IPS-18c (cell line): ENCODE data around the gene NAA15.
"Not testable (repeated sequence)": the region's sequence is repeated elsewhere in the genome, so short reads cannot be mapped to it uniquely, and the experiment has no call there.

Experiments
- H3K4me3 ChIP-seq: 2 replicates; pipeline ENCODE4 v1.7.0; 2013; ENCODE audit warnings: low read depth, mild to moderate bottlenecking, low read length, moderate library complexity; ENCODE audit not compliant: insufficient read depth
- H3K9me3 ChIP-seq: one replicate; pipeline ENCODE4 v1.6.1; 2013; ENCODE audit warnings: mild to moderate bottlenecking, low read length, moderate library complexity; ENCODE audit not compliant: control insufficient read depth, insufficient read depth

Gene NAA15

GRCh38 chr4:139282721-139283075 is 18.6 kb upstream of the NAA15 start:
- Histone ChIP-seq H3K9me3 (no peaks in the 10 kb centered on the region), H3K4me3 (no peak overlapping the region)

- H3K9me3 ChIP-seq: no peaks in the 10 kb centered on the region
Observed at GRCh38 chr4:139286186-139286698, 15.1 kb upstream of the NAA15 start.

GRCh38 chr4:139295206-139295941 is 5.9 kb upstream of the NAA15 start:
- H3K9me3 ChIP-seq: no peaks in the 10 kb centered on the region
- H3K4me3 ChIP-seq: peak overlapping the region; percentile 67

More at GRCh38 chr4:139286186-139286698, 15.1 kb upstream of the NAA15 start:
- H3K4me3 ChIP-seq: no peak overlapping the region

GRCh38 chr4:139295942-139296299 is 5.4 kb upstream of the NAA15 start:
- H3K4me3 ChIP-seq: peak overlapping the region; percentile 67; the same call in 1 of the 2 replicates

GRCh38 chr4:139297001-139297410 is 4.3 kb upstream of the NAA15 start:
- no peak overlapping the region for H3K4me3 ChIP-seq

More at GRCh38 chr4:139295942-139296299, 5.4 kb upstream of the NAA15 start:
- no peaks in the 10 kb centered on the region for H3K9me3 ChIP-seq

GRCh38 chr4:139299536-139299935 is 1.8 kb upstream of the NAA15 start:
- no peaks in the 10 kb centered on the region for H3K9me3 ChIP-seq
- no peak overlapping the region for H3K4me3 ChIP-seq

More at GRCh38 chr4:139297001-139297410, 4.3 kb upstream of the NAA15 start:
- no peaks in the 10 kb centered on the region for H3K9me3 ChIP-seq

- Histone ChIP-seq H3K4me3 (peak overlapping the region; percentile 59), H3K9me3 (no peaks in the 10 kb centered on the region)
Observed at GRCh38 chr4:139300431-139301112, 733 bp upstream of the NAA15 start.

GRCh38 chr4:139301821-139302611 is 711 bp downstream of the NAA15 start, which contains the start of gene NDUFC1:
TSS of gene NDUFC1 (minus strand) at chr4:139302477. CDS start at chr4:139295798, 6,679 bp downstream.
- Histone ChIP-seq H3K9me3 (no peaks in the 10 kb centered on the region), H3K4me3 (peak within 1 kb of the TSS; percentile 96)

GRCh38 chr4:139304920-139305319 is 3.6 kb downstream of the NAA15 start:
- no peak overlapping the region for H3K4me3 ChIP-seq

GRCh38 chr4:139311909-139312308 is 10.6 kb downstream of the NAA15 start:
- no peaks in the 10 kb centered on the region for H3K9me3 ChIP-seq
- H3K4me3 ChIP-seq: no peak overlapping the region

More at GRCh38 chr4:139304920-139305319, 3.6 kb downstream of the NAA15 start:
- H3K9me3 ChIP-seq: no peaks in the 10 kb centered on the region

- Histone ChIP-seq H3K9me3 (no peaks in the 10 kb centered on the region), H3K4me3 (no peak overlapping the region)
Observed at GRCh38 chr4:139312552-139313332, 11.4 kb downstream of the NAA15 start.

GRCh38 chr4:139313414-139313813 is 12.1 kb downstream of the NAA15 start:
- not testable (repeated sequence) for H3K4me3 ChIP-seq, H3K9me3 ChIP-seq

GRCh38 chr4:139314047-139314800 is 12.9 kb downstream of the NAA15 start:
- H3K9me3 ChIP-seq: no peaks in the 10 kb centered on the region
- H3K4me3 ChIP-seq: no peak overlapping the region

GRCh38 chr4:139315221-139315675 is 13.9 kb downstream of the NAA15 start:
- no peak overlapping the region for H3K4me3 ChIP-seq

GRCh38 chr4:139316733-139317132 is 15.4 kb downstream of the NAA15 start:
- Histone ChIP-seq H3K9me3 (no peaks in the 10 kb centered on the region), H3K4me3 (no peak overlapping the region)

More at GRCh38 chr4:139315221-139315675, 13.9 kb downstream of the NAA15 start:
- no peaks in the 10 kb centered on the region for H3K9me3 ChIP-seq

- Histone ChIP-seq H3K9me3 (no peaks in the 10 kb centered on the region), H3K4me3 (no peak overlapping the region)
Observed at GRCh38 chr4:139317635-139318034, 16.3 kb downstream of the NAA15 start.
